Progenitor cell of endocrine pancreas (in vitro differentiated cells): ENCODE data around the gene HSH2D. TPM values are rescaled to one million over a fixed set of nuclear protein-coding genes. Genes with fewer than 3 reads are reported as not detected.

Experiments
- DNase-seq: peaks from one replicate; pipeline ENCODE4 v3.0.0; 2021; ENCODE audit warnings: low spot score; ENCODE audit not compliant: unreplicated experiment
- H3K27ac Mint-ChIP-seq: 2 replicates; pipeline ENCODE4 v1.8.0; 2021; ENCODE audit warnings: mild to moderate bottlenecking, moderate library complexity, mixed read lengths
- H3K27me3 Mint-ChIP-seq: 2 replicates; pipeline ENCODE4 v1.8.0; 2021; ENCODE audit warnings: mixed read lengths
- H3K36me3 Mint-ChIP-seq: 2 replicates; pipeline ENCODE4 v1.8.0; 2022; ENCODE audit warnings: mixed read lengths; ENCODE audit not compliant: insufficient read depth
- H3K4me1 Mint-ChIP-seq: 2 replicates; pipeline ENCODE4 v1.8.0; 2021; ENCODE audit warnings: low read depth, mixed read lengths
- H3K4me3 Mint-ChIP-seq: 2 replicates; pipeline ENCODE4 v1.8.0; 2021; ENCODE audit warnings: low read depth, mild to moderate bottlenecking, moderate library complexity, mixed read lengths
- H3K9me3 Mint-ChIP-seq: 2 replicates; pipeline ENCODE4 v1.8.0; 2021; ENCODE audit warnings: low read depth, mixed read lengths
- CTCF ChIP-seq: fragments of 200-600 bp; sonication (generic); IDR thresholded peaks from one replicate; pipeline ENCODE4 v1.5.0; 2021; ENCODE audit warnings: antibody characterized with exemption, mild to moderate bottlenecking; ENCODE audit not compliant: unreplicated experiment
- total RNA-seq: library from RNA; stranded (reverse); gene quantifications from 2 replicates; pipeline ENCODE4 v1.2.1, GENCODE V29; 2021

HSH2D gene
- total RNA-seq, 1 donor from 2014 or later = 0.72 TPM

- H3K27me3 Mint-ChIP-seq = no peaks in the 10 kb centered on the region
- H3K27ac Mint-ChIP-seq = no peak overlapping the region
- H3K4me1 Mint-ChIP-seq = no peaks in the 10 kb centered on the region
- no peaks in the 10 kb centered on the region for H3K9me3 Mint-ChIP-seq
- peaks cover 16% of the 10 kb centered on the region for H3K36me3 Mint-ChIP-seq
- no peak for TF ChIP-seq CTCF
- H3K4me3 Mint-ChIP-seq = no peak overlapping the region
- no peak for DNase-seq
Observed at GRCh38 chr19:16124953-16125352, 18.5 kb upstream of the HSH2D start.

- H3K4me3 Mint-ChIP-seq = no peak overlapping the region
- H3K4me1 Mint-ChIP-seq = no peaks in the 10 kb centered on the region
- no peak for TF ChIP-seq CTCF
- H3K27me3 Mint-ChIP-seq = no peaks in the 10 kb centered on the region
- peak overlapping the region; percentile 64 for H3K27ac Mint-ChIP-seq
- DNase-seq = no peak
- peaks cover 21% of the 10 kb centered on the region for H3K36me3 Mint-ChIP-seq
- H3K9me3 Mint-ChIP-seq = no peaks in the 10 kb centered on the region
Observed at GRCh38 chr19:16125737-16126495, 17.6 kb upstream of the HSH2D start.

- no peak for TF ChIP-seq CTCF
- peaks cover 29% of the 10 kb centered on the region for H3K36me3 Mint-ChIP-seq
- no peaks in the 10 kb centered on the region for H3K27me3 Mint-ChIP-seq
- H3K4me1 Mint-ChIP-seq = no peaks in the 10 kb centered on the region
- DNase-seq = no peak
- no peak overlapping the region for H3K27ac Mint-ChIP-seq
- peaks cover 9% of the 10 kb centered on the region for H3K9me3 Mint-ChIP-seq
- no peak overlapping the region for H3K4me3 Mint-ChIP-seq
Observed at GRCh38 chr19:16127080-16127479, 16.4 kb upstream of the HSH2D start.

- peaks cover 36% of the 10 kb centered on the region for H3K36me3 Mint-ChIP-seq
- no peak for DNase-seq
- H3K4me1 Mint-ChIP-seq = no peaks in the 10 kb centered on the region
- H3K9me3 Mint-ChIP-seq = peaks cover 9% of the 10 kb centered on the region
- H3K27me3 Mint-ChIP-seq = no peaks in the 10 kb centered on the region
- H3K27ac Mint-ChIP-seq = no peak overlapping the region
- no peak overlapping the region for H3K4me3 Mint-ChIP-seq
- no peak for TF ChIP-seq CTCF
Observed at GRCh38 chr19:16127776-16128371, 15.6 kb upstream of the HSH2D start.

GRCh38 chr19:16131648-16132047 lies 11.8 kb upstream of the HSH2D start:
- no peak for TF ChIP-seq CTCF
- H3K36me3 Mint-ChIP-seq = peaks cover 47% of the 10 kb centered on the region
- H3K27ac Mint-ChIP-seq = no peak overlapping the region
- no peak overlapping the region for H3K4me3 Mint-ChIP-seq
- no peaks in the 10 kb centered on the region for H3K4me1 Mint-ChIP-seq
- H3K27me3 Mint-ChIP-seq = no peaks in the 10 kb centered on the region
- no peak for DNase-seq
- peaks cover 9% of the 10 kb centered on the region for H3K9me3 Mint-ChIP-seq
